Uterus (tissue), 2 donors: Measurements from ENCODE around the gene NEK10.

Source experiments
- CTCF ChIP-seq, 4 experiments: fragments of 200-600 bp in 2 of 4; fragments of 450-650 bp in 2 of 4; sonication (generic) in 2 of 4; IDR thresholded peaks; one replicate each; pipeline ENCODE4 v1.5.1; 2016 to 2019; ENCODE audit warnings: antibody characterized with exemption in 4 of 4, mild to moderate bottlenecking in 2 of 4, moderate library complexity in 1 of 4
- POLR2A ChIP-seq, 2 donors: fragments of 450-650 bp; IDR thresholded peaks; one replicate each; pipeline ENCODE4 v1.6.1; 2016; ENCODE audit warnings: antibody characterized with exemption in 2 of 2, mild to moderate bottlenecking in 1 of 2, moderate library complexity in 1 of 2

GRCh38 chr3:27358372-27358771, 10.8 kb downstream of the NEK10 start:
- TF ChIP-seq CTCF (IDR thresholded peaks at IDR 0.05) (no peak), POLR2A (IDR thresholded peaks at IDR 0.05) (no peak)
